Measurements from ENCODE around the gene NFIX. TPM values are rescaled to one million over a fixed set of nuclear protein-coding genes. Genes with fewer than 3 reads are reported as not detected.
A peak's percentile ranks its signal among the peaks of the same experiment; 100 is the strongest.

Gene NFIX
- total and polyA plus RNA-seq, 2 of the 13 experiments (the other 11 are each of a cell fraction or from before 2014, with no cell fraction given) = 3.4 to 5.4 TPM

DNA sequence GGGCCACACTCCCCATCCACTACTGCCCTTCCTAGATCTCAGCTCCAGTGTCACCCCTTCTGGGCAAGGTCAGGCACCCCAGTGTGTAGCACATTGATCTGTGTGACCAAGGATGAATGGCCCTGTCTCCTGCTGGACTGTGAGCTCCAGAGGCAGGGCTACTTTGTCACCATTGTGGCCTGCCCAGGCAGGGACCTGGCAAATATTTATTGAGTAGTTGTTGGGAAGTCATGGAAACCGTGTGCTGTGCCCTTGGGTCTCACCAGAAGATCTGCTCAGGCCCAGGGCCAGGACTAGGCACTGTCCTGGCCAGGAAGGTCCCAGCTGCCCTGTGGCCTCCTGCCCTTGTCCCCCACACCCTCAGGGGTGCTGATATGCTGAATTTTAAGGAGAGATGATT, 133.3 kb downstream of the NFIX start (continued):
- TF ChIP-seq MLXIP (CRISPR knock-in tag; IDR thresholded peaks at IDR 0.05; ENCODE audit: borderline replicate concordance) (no peak), MATR3 (CRISPR knock-in tag; IDR thresholded peaks at IDR 0.05) (no peak), ZNF558 (CRISPR knock-in tag; IDR thresholded peaks at IDR 0.05; ENCODE audit: borderline replicate concordance) (no peak), MYNN (CRISPR knock-in tag; IDR thresholded peaks at IDR 0.05; ENCODE audit: low read depth) (no peak), ZBTB21 (CRISPR knock-in tag; IDR thresholded peaks at IDR 0.05) (no peak), ZNF850 (CRISPR knock-in tag; conservative IDR thresholded peaks at IDR 0.05) (no peak), ZNF720 (CRISPR knock-in tag; IDR thresholded peaks at IDR 0.05) (no peak), ATF5 (CRISPR knock-in tag; IDR thresholded peaks at IDR 0.05; ENCODE audit: low read depth) (no peak), SOX13 (IDR thresholded peaks at IDR 0.05) (no peak), SOX13 (CRISPR knock-in tag; conservative IDR thresholded peaks at IDR 0.05 in 1 of 2, IDR thresholded peaks at IDR 0.05 in 1 of 2) (peak in 1 of 2 experiments; percentile 72; a peak in 2 of 4 replicates), ZBED4 (CRISPR knock-in tag; IDR thresholded peaks at IDR 0.05; ENCODE audit: borderline replicate concordance) (peak; percentile 62; the same call in 1 of the 2 replicates), ZFYVE20 (CRISPR knock-in tag; IDR thresholded peaks at IDR 0.05; ENCODE audit: borderline replicate concordance, low read depth) (no peak), JUNB (CRISPR knock-in tag; IDR thresholded peaks at IDR 0.05; ENCODE audit: borderline replicate concordance) (no peak), PHF21A (CRISPR knock-in tag; IDR thresholded peaks at IDR 0.05) (peak; percentile 86)
- TF ChIP-seq, protein P1, sequence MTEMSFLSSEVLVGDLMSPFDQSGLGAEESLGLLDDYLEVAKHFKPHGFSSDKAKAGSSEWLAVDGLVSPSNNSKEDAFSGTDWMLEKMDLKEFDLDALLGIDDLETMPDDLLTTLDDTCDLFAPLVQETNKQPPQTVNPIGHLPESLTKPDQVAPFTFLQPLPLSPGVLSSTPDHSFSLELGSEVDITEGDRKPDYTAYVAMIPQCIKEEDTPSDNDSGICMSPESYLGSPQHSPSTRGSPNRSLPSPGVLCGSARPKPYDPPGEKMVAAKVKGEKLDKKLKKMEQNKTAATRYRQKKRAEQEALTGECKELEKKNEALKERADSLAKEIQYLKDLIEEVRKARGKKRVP (CRISPR knock-in tag; IDR thresholded peaks at IDR 0.05) = no peak
- TF ChIP-seq, protein P2, sequence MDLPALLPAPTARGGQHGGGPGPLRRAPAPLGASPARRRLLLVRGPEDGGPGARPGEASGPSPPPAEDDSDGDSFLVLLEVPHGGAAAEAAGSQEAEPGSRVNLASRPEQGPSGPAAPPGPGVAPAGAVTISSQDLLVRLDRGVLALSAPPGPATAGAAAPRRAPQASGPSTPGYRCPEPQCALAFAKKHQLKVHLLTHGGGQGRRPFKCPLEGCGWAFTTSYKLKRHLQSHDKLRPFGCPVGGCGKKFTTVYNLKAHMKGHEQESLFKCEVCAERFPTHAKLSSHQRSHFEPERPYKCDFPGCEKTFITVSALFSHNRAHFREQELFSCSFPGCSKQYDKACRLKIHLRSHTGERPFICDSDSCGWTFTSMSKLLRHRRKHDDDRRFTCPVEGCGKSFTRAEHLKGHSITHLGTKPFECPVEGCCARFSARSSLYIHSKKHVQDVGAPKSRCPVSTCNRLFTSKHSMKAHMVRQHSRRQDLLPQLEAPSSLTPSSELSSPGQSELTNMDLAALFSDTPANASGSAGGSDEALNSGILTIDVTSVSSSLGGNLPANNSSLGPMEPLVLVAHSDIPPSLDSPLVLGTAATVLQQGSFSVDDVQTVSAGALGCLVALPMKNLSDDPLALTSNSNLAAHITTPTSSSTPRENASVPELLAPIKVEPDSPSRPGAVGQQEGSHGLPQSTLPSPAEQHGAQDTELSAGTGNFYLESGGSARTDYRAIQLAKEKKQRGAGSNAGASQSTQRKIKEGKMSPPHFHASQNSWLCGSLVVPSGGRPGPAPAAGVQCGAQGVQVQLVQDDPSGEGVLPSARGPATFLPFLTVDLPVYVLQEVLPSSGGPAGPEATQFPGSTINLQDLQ (CRISPR knock-in tag; IDR thresholded peaks at IDR 0.05) = no peak
- TF ChIP-seq, protein P3, sequence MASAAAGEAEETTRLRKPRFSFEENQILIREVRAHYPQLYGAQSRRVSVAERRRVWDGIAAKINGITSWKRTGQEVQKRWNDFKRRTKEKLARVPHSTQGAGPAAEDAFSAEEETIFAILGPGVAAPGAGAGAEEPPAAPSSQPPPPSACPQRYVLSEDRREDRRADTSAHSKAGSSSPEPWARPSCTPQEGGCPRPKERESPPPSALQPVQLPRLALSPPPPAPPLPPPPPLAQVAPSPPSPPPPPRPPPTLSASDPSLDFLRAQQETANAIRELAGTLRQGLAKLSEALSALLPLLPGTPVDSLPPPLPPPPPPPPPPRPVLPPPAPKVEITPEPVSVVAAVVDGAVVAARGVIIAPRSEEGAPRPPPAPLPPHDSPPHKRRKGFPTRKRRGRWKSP (CRISPR knock-in tag; IDR thresholded peaks at IDR 0.05) = no peak
